Measurements from ENCODE around the gene ZNF487.
A peak's percentile ranks its signal among the peaks of the same experiment; 100 is the strongest.
"Not testable (repeated sequence)": the region's sequence is repeated elsewhere in the genome, so short reads cannot be mapped to it uniquely, and the experiment has no call there.

The ZNF487 gene

GRCh38 chr10:43437141-43437870 lies 395 bp downstream of the ZNF487 start:
- no peak for DNase-seq (ENCODE audit: low spot score)

- DNase-seq (ENCODE audit: low spot score), result no peak
These were observed 3.7 kb downstream of the ZNF487 start for GRCh38 chr10:43440463-43441134.

- no peak for DNase-seq (ENCODE audit: low spot score)
These were observed 7.4 kb downstream of the ZNF487 start for GRCh38 chr10:43444323-43444722.

- no peak for DNase-seq (ENCODE audit: low spot score)
These were observed 8.1 kb downstream of the ZNF487 start for GRCh38 chr10:43444897-43445466.

DNA sequence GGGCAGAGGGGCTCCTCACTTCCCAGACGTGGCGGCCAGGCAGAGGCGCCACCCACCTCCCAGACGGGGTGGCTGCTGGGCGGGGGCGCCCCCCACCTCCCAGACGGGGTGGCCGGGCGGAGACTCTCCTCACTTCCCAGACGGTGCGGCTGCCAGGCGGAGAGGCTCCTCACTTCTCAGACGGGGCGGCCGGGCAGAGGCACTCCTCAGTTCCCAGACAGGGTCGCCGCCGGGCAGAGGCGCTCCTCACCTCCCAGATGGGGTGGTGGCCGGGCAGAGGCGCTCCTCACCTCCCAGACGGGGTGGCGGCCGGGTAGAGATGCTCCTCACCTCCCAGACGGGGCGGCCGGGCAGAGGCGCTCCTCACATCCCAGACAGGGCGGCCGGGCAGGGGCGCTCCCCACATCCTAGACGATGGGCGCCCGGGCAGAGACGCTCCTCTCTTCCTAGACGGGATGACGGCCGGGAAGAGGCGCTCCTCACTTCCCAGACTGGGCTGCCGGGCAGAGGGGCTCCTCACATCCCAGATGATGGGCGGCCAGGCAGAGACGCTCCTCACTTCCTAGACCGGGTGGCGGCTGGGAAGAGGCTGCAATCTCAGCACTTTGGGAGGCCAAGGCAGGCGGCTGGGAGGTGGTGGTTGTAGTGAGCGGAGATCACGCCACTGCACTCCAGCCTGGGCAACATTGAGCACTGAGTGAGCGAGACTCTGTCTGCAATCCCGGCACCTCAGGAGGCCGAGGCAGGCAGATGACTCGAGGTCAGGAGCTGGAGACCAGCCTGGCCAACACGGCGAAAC lies 9.5 kb downstream of the ZNF487 start:
- not testable (repeated sequence) for DNase-seq (ENCODE audit: low spot score)

GRCh38 chr10:43448742-43449141 lies 11.8 kb downstream of the ZNF487 start:
- DNase-seq (ENCODE audit: low spot score), result no peak

DNA sequence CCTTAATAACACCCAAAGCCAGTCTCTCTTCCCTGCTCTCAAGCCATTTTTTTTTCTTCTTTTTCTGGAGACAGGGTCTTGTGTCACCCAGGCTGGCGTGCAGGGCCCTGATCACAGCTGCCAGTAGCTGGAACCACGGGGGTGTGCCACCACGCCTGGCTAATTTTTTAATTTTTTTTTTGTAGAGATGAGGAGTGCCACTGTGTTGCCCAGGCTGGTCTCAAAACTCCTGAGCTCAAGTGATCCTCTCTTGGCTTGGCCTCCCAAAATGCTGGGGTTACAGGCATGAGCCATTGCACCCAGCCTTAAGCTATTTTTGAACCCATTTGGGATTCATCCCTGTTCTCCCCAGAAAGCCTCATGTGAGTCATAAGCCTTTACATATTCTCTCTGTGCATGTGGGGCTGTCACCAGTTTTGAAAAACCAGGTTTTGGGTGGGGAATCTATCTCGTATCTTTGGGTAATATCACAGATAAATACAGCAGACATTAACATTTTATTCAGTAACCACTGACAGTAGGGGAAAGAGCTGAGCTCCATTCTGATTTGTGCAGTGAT lies 15.5 kb downstream of the ZNF487 start:
- DNase-seq (ENCODE audit: low spot score), result no peak

DNA sequence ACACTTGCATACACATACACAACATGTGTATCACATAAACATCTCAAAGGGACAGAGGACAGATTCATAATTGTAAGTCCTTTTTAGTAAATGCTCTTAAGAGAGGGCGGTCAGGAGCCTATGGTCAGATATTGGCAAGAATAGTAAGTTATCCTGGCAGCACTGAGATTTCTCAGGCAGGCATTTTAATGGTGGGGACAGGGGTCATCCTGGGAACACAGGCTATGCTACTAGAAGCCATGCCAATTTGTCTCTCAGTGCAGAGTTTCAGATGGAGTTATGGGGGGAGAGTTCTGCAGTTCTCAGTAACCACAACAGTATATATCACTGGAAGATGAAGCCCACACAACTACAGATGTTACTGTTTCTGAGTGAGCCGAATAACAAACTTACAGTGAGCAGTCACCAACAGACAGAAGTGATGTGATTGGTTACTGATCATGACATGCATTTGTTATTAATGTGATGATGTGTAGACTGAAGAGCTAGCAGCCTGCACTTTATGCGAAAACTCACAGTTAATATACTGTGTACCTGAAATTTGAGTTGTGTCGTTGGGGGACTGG lies 16.4 kb downstream of the ZNF487 start:
- DNase-seq (ENCODE audit: low spot score), result no peak

GRCh38 chr10:43454025-43454424 lies 17.1 kb downstream of the ZNF487 start:
- not testable (repeated sequence) for DNase-seq (ENCODE audit: low spot score)

- not testable (repeated sequence) for DNase-seq (ENCODE audit: low spot score)
These were observed 19.6 kb downstream of the ZNF487 start for GRCh38 chr10:43456561-43456960.

- no peak for DNase-seq (ENCODE audit: low spot score)
These were observed 21.3 kb downstream of the ZNF487 start for GRCh38 chr10:43458227-43458626.

GRCh38 chr10:43461950-43462349 lies 25.0 kb downstream of the ZNF487 start:
- peak; percentile 81 for DNase-seq (ENCODE audit: low spot score)

GRCh38 chr10:43465086-43465735 lies 28.3 kb downstream of the ZNF487 start:
- not testable (repeated sequence) for DNase-seq (ENCODE audit: low spot score)

DNA sequence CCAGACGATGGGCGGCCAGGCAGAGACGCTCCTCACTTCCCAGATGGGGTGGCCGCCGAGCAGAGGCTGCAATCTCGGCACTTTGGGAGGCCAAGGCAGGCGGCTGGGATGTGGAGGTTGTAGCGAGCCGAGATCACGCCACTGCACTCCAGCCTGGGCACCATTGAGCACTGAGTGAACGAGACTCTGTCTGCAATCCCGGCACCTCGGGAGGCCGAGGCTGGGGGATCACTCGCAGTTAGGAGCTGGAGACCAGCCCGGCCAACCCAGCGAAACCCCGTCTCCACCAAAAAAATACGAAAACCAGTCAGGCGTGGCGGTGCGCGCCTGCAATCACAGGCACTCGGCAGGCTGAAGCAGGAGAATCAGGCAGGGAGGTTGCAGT lies 28.8 kb downstream of the ZNF487 start:
- not testable (repeated sequence) for DNase-seq (ENCODE audit: low spot score)

GRCh38 chr10:43471146-43471545 lies 34.2 kb downstream of the ZNF487 start:
- DNase-seq (ENCODE audit: low spot score), result no peak

GRCh38 chr10:43471935-43472720 lies 35.2 kb downstream of the ZNF487 start:
- no peak for DNase-seq (ENCODE audit: low spot score)

DNA sequence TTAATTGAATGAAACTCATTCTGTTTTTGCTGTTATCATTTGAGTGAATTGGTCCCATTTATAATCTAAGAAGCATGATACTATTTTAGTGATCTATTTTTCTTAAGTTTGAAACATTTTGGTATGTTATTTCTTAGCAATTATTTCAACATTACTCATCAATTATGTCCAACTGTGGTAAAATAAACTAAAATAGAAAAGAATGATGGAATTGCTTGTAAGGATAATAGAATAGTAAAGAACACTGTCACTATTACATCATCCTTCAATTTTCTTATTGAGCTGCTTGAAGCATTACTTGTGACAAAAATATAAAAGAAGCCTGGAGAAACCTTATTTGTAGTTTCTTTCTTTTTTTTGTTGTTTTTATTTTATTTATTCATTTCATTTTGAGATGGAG lies 42.4 kb downstream of the ZNF487 start:
- no peak for DNase-seq (ENCODE audit: low spot score)

DNA sequence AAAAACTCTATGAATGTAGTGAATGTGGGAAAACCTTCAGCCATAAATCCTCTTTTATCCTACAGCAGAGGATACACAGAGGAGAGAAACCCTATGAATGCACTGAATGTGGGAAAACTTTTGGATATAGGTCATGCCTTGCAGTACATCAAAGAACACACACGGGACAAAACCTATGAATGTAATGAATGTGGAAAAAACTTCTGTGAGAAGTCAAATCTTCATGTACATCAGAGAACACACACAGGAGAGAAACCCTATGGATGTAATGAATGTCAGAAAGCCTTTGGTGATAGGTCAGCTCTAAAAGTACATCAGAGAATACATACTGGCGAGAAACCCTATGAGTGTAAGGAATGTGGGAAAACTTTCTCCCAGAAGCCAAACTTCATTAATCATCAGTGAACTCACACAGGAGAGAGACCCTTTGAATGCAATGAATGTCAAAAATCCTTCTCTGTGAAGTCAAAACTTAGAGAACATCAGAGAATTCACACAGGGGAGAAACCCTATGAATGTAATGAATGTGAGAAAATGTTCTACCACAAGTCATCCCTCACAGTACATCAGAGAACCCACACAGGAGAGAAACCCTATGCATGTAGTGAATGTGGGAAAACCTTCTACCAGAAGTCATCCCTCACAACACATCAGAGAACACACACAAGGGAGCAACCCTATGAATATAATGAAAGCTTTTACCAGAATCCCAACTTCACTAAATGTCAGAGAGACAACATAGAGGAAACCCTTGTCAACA lies 45.6 kb downstream of the ZNF487 start:
- no peak for DNase-seq (ENCODE audit: low spot score)

- DNase-seq (ENCODE audit: low spot score), result no peak
These were observed 54.9 kb downstream of the ZNF487 start for GRCh38 chr10:43491855-43492254.

GRCh38 chr10:43502931-43503330 lies 66.0 kb downstream of the ZNF487 start:
- no peak for DNase-seq (ENCODE audit: low spot score)
